ENCODE data around the gene PCBD1. TPM values are rescaled to one million over a fixed set of nuclear protein-coding genes. Genes with fewer than 3 reads are reported as not detected.

Gene PCBD1
- total RNA-seq, 1 donor from 2014 or later: 23.9 TPM

DNA sequence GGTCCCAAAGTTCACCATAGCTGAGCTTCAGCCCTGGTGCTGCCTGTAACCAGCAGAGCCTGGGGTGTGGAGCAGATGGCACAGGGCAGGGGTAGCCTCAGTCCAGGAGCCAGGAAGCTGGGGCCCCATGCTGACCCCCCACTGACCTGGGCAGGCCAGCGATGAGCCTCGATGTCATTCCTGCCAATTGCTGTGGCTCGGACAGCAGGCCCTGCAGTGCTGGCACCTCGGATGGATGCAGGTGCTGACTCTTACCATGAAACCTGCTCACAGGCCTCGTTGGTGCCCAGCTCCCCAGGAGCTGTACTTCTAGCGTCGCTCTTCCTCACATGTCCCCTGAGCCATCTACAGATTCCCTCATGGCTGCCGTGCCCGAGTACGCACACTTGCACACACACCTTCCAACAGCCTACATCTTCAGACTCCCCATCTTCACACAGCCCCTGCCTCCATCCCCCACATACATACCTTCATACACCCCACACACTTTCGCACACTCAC is 46.8 kb upstream of the PCBD1 start:
- H3K4me1 Mint-ChIP-seq (ENCODE audit: unreplicated experiment): peaks cover 2% of the 10 kb centered on the region
- no peak for DNase-seq (ENCODE audit: low spot score)
- H3K36me3 Mint-ChIP-seq (ENCODE audit: low read depth, unreplicated experiment): no peaks in the 10 kb centered on the region
- H3K27me3 Mint-ChIP-seq (ENCODE audit: unreplicated experiment): peaks cover 9% of the 10 kb centered on the region
- H3K4me3 Mint-ChIP-seq (ENCODE audit: unreplicated experiment): no peak overlapping the region
- no peaks in the 10 kb centered on the region for H3K9me3 Mint-ChIP-seq (ENCODE audit: unreplicated experiment)
- H3K27ac Mint-ChIP-seq (ENCODE audit: unreplicated experiment): no peak overlapping the region
- TF ChIP-seq, protein P1, sequence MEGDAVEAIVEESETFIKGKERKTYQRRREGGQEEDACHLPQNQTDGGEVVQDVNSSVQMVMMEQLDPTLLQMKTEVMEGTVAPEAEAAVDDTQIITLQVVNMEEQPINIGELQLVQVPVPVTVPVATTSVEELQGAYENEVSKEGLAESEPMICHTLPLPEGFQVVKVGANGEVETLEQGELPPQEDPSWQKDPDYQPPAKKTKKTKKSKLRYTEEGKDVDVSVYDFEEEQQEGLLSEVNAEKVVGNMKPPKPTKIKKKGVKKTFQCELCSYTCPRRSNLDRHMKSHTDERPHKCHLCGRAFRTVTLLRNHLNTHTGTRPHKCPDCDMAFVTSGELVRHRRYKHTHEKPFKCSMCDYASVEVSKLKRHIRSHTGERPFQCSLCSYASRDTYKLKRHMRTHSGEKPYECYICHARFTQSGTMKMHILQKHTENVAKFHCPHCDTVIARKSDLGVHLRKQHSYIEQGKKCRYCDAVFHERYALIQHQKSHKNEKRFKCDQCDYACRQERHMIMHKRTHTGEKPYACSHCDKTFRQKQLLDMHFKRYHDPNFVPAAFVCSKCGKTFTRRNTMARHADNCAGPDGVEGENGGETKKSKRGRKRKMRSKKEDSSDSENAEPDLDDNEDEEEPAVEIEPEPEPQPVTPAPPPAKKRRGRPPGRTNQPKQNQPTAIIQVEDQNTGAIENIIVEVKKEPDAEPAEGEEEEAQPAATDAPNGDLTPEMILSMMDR (IDR thresholded peaks at IDR 0.05; ENCODE audit: unreplicated experiment): no peak

DNA sequence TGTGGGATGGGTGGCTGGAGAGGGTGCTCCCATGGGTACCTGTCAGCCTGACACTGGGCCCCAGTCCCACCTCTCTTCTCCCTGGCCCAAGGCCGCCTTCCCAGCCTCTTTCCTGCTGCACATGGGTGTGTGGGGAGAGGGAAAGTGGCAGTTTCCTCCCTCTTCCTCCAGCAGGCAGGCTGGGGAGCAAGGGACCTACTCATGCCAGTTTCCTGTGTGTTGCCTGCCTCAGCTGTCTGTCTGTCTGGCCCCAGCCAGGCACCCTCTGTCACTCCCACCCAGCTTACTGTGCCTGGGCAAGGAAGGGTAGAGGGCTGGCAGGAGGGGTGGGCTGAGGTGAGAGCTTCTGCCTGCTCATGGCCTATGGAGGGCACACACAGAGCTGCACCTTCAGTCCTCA is 46.3 kb upstream of the PCBD1 start:
- Mint-ChIP-seq H3K9me3 (ENCODE audit: unreplicated experiment) (no peaks in the 10 kb centered on the region), H3K36me3 (ENCODE audit: low read depth, unreplicated experiment) (no peaks in the 10 kb centered on the region), H3K4me3 (ENCODE audit: unreplicated experiment) (no peak overlapping the region), H3K4me1 (ENCODE audit: unreplicated experiment) (peaks cover 2% of the 10 kb centered on the region), H3K27me3 (ENCODE audit: unreplicated experiment) (peaks cover 6% of the 10 kb centered on the region), H3K27ac (ENCODE audit: unreplicated experiment) (no peak overlapping the region)
- TF ChIP-seq, protein P1 (IDR thresholded peaks at IDR 0.05; ENCODE audit: unreplicated experiment): no peak
- no peak for DNase-seq (ENCODE audit: low spot score)

DNA sequence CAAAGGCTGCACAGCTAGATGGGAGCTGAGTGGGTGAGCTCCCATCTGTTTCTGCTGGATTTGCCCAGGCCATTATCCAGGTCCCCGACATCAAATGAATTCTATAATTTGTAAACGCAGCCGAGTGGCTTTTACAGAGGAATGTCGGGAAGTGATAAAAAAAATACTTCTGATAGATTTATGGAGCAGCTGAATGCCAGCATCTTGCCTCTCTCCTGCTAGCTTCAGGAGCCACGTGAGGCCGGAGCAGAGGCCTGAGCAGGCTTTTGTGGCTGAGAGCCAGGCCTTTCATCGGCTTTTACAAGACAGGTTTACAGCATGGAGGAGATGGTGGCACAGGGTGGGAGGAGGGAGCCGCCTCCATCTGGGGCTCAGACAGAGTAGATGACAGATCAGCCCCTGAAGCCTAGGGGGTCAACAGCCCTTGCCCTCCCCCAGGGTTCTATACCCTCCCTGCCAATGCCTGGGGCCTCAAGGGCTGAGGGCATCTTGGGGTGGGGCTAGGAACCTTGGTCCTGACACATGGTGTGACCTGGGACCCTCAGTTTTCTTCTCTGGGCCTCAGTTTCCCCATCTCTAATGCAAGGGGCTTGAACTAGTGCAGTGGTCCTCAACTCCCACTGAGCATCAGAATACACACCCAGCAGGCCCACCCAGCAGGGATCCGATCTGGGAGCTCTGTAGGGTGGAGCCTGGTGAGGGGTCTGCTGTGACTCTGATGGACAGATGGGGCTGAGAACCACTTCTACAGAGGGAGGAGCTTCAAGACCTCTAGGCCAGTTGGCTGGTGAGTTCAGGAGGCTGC is 44.2 kb upstream of the PCBD1 start:
- Mint-ChIP-seq H3K4me1 (ENCODE audit: unreplicated experiment) (peaks cover 2% of the 10 kb centered on the region), H3K27me3 (ENCODE audit: unreplicated experiment) (peaks cover 12% of the 10 kb centered on the region), H3K27ac (ENCODE audit: unreplicated experiment) (no peak overlapping the region), H3K36me3 (ENCODE audit: low read depth, unreplicated experiment) (no peaks in the 10 kb centered on the region), H3K9me3 (ENCODE audit: unreplicated experiment) (no peaks in the 10 kb centered on the region), H3K4me3 (ENCODE audit: unreplicated experiment) (no peak overlapping the region)
- DNase-seq (ENCODE audit: low spot score): no peak
- TF ChIP-seq, protein P1 (IDR thresholded peaks at IDR 0.05; ENCODE audit: unreplicated experiment): no peak

DNA sequence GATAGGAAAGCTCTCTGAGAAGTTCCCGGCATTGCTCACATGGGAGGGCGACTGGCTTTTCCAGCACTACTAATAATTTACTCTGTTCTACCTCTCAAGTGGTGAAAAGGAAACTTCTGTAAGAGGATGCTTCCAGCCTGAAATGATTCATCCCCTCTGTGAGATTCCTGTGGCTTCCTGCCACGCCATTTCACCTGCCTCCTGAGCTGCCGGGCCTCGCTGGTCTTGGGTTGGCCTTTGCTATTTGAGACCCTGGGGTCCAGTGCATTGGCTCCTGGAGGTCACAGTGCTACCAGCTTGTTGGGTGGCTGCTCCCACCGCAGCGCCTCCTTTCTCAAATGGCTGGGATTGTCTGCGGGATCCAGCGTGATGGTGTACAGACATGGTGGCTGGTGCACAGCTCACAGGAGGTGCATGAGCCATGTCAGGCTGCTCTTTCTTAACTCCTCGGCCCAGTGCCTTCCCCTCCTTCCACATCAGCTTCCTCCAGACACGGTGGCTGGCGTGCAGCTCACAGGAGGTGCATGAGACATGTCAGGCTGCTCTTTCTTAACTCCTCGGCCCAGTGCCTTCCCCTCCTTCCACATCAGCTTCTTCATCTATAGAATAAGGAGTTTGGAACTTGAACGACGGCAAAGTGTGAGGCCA is 42.9 kb upstream of the PCBD1 start:
- Mint-ChIP-seq H3K36me3 (ENCODE audit: low read depth, unreplicated experiment) (no peaks in the 10 kb centered on the region), H3K4me1 (ENCODE audit: unreplicated experiment) (peaks cover 2% of the 10 kb centered on the region), H3K4me3 (ENCODE audit: unreplicated experiment) (no peak overlapping the region), H3K27me3 (ENCODE audit: unreplicated experiment) (peaks cover 9% of the 10 kb centered on the region), H3K9me3 (ENCODE audit: unreplicated experiment) (no peaks in the 10 kb centered on the region), H3K27ac (ENCODE audit: unreplicated experiment) (no peak overlapping the region)
- DNase-seq (ENCODE audit: low spot score): no peak
- TF ChIP-seq, protein P1 (IDR thresholded peaks at IDR 0.05; ENCODE audit: unreplicated experiment): no peak

Measured in endothelial cell (in vitro differentiated cells).